NCI-H82 (cell line): ENCODE measurements around the gene AFG3L2.

ENCODE experiments used
- DNase-seq: peaks from one replicate; lab custom pipeline; 2025; lab: John Stamatoyannopoulos, UW

Gene AFG3L2

DNA sequence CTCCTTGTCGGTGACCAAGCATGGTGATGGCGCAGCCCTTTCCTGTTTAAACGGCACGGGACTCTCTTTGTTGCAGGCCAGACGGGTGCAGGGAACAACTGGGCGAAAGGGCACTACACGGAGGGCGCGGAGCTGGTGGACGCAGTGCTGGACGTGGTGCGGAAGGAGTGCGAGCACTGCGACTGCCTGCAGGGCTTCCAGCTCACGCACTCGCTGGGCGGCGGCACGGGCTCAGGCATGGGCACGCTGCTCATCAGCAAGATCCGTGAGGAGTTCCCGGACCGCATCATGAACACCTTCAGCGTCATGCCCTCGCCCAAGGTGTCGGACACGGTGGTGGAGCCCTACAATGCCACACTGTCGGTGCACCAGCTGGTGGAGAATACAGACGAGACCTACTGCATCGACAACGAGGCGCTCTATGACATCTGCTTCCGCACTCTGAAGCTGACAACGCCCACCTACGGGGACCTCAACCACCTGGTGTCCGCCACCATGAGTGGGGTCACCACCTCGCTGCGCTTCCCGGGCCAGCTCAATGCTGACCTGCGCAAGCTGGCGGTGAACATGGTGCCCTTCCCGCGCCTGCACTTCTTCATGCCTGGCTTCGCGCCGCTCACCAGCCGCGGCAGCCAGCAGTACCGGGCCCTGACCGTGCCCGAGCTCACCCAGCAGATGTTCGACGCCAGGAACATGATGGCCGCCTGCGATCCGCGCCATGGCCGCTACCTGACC, 51.9 kb downstream of the AFG3L2 start:
- DNase-seq, result no peak

DNA sequence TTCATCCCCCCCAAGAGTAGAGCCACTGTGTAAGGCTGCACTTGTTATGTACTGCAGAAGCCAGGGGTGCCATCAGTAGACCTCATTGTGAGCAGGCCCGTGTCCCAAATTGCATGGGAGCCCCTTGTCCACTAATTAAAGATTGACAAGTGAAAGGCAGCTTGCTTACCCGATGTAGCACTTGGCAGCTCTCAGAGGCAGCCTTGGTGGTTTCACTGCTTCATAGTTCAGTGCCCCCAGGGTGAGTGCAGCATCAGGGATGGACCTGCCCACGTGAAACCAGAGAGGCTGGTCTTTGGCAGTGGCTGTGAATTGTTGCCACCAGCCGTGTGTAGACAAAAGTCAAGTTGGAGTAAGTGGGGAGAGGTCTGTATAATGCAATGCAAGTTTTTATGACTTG, 55.7 kb downstream of the AFG3L2 start:
- no peak for DNase-seq

DNA sequence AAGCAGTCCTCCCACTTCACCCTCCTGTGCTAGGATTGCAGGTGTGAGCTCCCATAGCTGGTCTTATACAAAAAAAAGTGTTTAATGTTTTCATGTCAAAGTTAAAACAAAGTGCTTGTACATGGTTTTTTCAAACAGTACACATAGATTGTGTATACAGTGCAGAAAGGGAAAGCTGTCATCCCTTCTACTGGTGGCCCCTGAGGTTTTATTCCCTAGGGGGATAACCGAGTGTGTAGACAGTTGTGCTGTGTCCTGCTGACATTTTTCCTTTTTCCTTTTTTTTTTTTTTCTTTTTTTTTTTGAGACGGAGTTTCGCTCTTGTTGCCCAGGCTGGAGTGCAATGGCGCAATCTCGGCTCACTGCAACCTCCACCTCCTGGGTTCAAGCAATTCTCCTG, 58.2 kb downstream of the AFG3L2 start:
- DNase-seq, result no peak

DNA sequence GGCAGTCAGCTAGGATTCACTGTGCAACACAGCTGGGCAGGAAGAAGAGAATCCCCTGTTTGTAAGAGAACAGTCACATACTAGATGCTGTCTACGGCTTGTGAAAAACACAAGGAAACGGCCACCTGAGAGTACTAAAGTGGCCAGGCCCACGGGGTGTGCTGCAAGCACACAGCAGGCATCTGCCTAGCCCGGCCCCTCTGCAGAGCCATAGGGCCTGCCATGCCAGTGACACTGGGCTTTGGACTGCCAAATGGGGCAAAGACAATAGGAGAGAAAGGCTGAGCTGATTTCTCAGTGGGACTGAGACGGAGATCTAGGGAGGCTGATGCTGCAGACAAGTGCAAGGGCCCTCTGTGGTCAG, 58.7 kb downstream of the AFG3L2 start:
- DNase-seq, result no peak

- no peak for DNase-seq
These were observed 59.2 kb downstream of the AFG3L2 start for GRCh38 chr18:12317664-12318333.

DNA sequence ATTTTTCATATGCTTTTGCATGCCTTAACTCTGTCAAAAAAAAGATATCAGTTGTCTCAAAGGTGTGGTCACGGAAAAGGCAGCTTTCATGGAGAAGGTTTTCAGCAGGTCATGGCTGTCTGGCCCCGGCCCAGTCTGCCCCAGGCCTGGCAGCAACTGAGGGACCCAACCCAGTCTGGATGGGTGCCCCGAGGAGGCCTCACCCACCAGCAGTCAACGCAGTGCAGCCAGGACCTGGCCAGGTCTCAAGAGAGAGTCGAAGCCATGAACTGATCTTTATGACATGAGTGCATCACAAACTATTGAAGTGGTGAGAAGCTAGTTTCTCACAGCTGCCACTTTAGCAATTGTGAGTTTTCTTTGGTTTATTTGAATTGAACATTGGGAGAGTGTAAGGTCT, 61.1 kb downstream of the AFG3L2 start:
- no peak for DNase-seq

GRCh38 chr18:12315490-12315889, 61.5 kb downstream of the AFG3L2 start:
- no peak for DNase-seq

DNA sequence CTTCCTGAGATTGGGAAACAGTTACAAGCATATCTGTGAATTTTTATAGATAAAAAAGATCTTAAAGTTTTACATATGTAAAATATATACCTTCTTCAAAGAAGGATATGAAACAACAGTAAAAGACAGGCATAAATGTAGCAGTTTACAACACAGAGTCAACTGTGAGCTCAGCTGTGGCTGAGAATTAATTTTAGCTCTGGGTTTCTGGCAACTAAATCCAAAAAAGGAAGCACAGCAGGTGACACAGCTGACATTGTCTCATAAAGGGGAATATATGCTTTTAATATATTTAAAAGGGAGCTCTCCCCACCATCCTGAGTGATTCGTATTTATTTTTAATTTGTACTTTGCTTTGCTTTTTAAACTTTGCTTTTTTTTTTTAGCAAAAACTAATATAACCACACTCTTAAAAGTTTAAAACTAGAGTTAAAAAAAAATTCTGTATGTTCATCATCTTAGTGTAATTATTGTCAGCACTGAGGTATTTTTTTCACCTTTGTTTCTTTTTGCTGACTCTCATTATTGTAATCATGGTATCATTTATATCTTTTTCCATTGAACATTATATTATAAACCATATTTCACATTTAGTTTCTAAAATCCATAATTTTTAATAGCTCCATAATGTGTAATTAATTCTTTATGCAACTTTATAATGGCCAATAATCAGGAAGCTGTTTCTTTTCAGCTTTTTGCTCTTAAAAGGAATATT, 62.3 kb downstream of the AFG3L2 start:
- no peak for DNase-seq

DNA sequence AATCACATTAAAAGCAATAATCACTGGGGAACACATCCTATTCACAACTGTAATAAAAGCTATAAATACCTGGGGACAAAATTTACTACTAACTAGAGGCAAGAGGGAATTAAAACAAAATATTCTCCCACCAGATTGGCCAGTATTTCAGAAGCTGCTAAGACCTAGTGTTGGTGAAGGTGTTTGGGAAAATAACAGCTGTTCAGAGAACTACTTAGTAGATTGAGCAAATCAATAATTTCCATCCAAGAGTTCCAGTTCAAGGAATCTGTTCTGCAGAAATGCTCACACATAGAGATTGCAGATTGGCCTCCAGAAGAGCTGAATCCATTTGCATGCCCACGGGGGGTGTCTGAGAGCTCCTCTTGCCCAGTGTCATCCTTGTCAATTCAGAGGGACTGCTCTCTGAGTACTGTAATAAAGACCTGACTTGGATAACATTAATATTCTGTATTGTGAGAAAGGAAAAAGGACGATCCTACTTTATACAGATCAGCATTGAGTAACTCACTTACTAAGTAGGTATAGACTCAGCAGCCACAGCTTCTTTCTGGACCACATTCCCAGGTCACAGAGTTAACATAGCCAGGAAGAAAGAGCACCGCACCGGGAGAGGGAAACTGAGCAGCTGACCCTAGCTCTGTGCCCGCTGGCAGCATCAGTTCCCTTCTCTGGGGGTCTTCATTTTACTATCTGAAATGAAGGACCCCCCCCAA, 63.3 kb downstream of the AFG3L2 start:
- no peak for DNase-seq

DNA sequence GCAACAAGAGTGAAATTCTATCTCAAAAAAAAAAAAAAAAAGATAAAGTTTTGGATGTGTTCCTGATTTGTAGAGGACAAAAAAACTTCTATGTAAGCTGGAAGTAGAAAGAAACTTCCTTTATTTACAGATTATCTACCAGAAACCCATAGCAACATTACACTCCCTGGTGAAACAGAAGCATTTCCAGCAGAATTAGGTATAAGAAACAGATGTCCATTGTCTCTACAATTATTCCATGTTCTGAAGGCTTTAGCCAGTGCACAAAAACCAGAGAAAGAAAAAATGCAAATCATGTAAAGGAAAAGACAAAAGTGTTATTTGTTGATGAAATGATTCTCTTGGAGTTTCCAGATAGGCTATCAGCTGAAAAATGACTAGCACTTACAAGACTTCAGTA, 64.1 kb downstream of the AFG3L2 start:
- DNase-seq, result no peak

DNA sequence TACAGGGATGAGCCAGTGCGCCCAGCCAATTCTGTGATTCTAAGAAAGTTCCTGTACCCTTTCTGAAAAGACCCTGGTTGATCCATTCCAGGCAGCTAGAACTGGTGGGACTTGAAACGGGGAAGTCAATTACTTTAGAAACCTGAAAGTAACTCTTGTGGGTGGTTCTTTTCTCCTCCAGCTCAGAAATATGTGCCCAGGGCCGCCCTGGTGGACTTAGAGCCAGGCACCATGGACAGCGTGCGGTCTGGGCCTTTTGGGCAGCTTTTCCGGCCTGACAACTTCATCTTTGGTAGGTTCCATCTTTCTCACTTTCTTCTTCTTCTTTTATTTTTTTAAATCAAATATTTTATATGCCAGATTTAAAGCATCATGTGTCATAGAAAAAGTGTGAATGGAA, 66.3 kb downstream of the AFG3L2 start:
- DNase-seq, result no peak

GRCh38 chr18:12309683-12310198, 67.3 kb downstream of the AFG3L2 start:
- DNase-seq, result no peak

DNA sequence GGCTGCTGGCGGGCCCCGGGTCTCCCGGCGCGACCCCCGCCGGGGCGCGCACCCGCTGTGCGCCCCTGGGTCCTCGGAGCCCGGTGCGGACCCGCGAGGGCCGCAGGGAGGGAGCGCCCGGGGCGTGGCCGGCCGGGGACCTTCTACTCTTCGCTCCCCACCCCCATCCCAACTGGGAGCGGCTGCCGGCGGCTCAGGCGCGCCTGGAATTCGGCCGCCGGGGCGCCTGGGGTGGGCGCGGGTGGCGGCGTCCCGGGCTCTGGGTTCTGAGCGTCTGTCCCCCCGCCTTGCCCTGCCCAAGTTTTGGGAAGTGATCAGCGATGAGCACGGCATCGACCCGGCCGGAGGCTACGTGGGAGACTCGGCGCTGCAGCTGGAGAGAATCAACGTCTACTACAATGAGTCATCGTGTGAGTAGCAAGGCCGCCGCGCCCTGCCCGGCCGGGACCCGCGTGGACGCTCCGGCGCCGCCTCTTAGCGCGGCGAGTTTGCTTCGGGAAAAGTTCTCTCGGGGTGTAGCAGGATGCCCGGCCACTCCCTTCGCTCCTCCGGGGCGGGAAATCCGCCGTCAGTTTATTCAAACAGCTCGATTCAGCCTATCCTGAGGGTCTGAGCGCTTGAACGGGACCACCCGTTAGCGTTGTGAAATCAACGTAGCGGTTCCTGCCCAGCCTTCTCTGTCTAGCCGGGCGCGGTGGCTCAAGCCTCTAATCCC, 68.5 kb downstream of the AFG3L2 start:
- peak; percentile 78 for DNase-seq

GRCh38 chr18:12307701-12308385, 69.2 kb downstream of the AFG3L2 start, which contains the start of gene TUBB6:
TSS of gene TUBB6 (plus strand) at chr18:12308241. CDS start at chr18:12308293, 52 bp downstream.
- DNase-seq, result peak; percentile 78

GRCh38 chr18:12306752-12307700, 70.0 kb downstream of the AFG3L2 start:
- no peak for DNase-seq

- no peak for DNase-seq
These were observed 70.9 kb downstream of the AFG3L2 start for GRCh38 chr18:12305930-12306629.

- no peak for DNase-seq
These were observed 71.8 kb downstream of the AFG3L2 start for GRCh38 chr18:12305211-12305610.

GRCh38 chr18:12304351-12305210, 72.4 kb downstream of the AFG3L2 start:
- no peak for DNase-seq
